IMR-90 (cell line): ENCODE measurements around the gene LDLRAD1. TPM values are rescaled to one million over a fixed set of nuclear protein-coding genes. Genes with fewer than 3 reads are reported as not detected.

ENCODE experiments used
- ATAC-seq: fragments of 200-7000 bp; cut with Tn5 transposase; 2 replicates; pipeline ENCODE4 v1.9.1; 2020; ENCODE audit warnings: low read depth, mild to moderate bottlenecking, moderate library complexity
- BruUV-seq: library from RNA; stranded (reverse); fragments of 400-500 nt; replicated peaks from 2 replicates; lab custom pipeline; 2021; lab: Mats Ljungman, UMichigan
- CTCF ChIA-PET: fragments of 300-600 bp; formaldehyde crosslinking; extraction: SDS; loops from one replicate; lab custom pipeline; 2021; ENCODE audit warnings: antibody characterized with exemption; lab: Yijun Ruan, JAX
- POLR2A ChIA-PET: fragments of 300-600 bp; sonication (Branson Sonifier 250); formaldehyde crosslinking; loops from one replicate; lab custom pipeline; 2022; ENCODE audit warnings: antibody characterized with exemption; ENCODE audit not compliant: unreplicated experiment; lab: Charles Lee
- DNase-seq: peaks from one replicate; pipeline ENCODE4 v3.0.0; 2013
- H2AFZ ChIP-seq: replicated peaks from 2 replicates; pipeline ENCODE3; 2013; ENCODE audit warnings: low read length, mild to moderate bottlenecking; ENCODE audit not compliant: poor library complexity
- H2AK5ac ChIP-seq: 2 replicates; pipeline ENCODE4 v1.6.1; 2013; ENCODE audit warnings: low read depth, low read length, inconsistent platforms
- H2AK9ac ChIP-seq: replicated peaks from 2 replicates; pipeline ENCODE3; 2013; ENCODE audit warnings: mild to moderate bottlenecking, low read depth, low read length, moderate library complexity; ENCODE audit not compliant: poor library complexity
- H2BK120ac ChIP-seq: 2 replicates; pipeline ENCODE4 v1.6.1; 2013; ENCODE audit warnings: low read depth, low read length, inconsistent platforms
- H2BK15ac ChIP-seq: 3 replicates; pipeline ENCODE4 v1.6.1; 2013; ENCODE audit warnings: low read depth, low read length, inconsistent platforms
- H2BK20ac ChIP-seq: 2 replicates; pipeline ENCODE4 v1.6.1; 2013; ENCODE audit warnings: low read depth, mild to moderate bottlenecking, inconsistent platforms, low read length, moderate library complexity
- H2BK5ac ChIP-seq: 2 replicates; pipeline ENCODE4 v1.6.1; 2013; ENCODE audit warnings: mild to moderate bottlenecking, low read depth, low read length, inconsistent platforms; ENCODE audit not compliant: poor library complexity, severe bottlenecking
- H3K14ac ChIP-seq: replicated peaks from 2 replicates; pipeline ENCODE4 v1.6.1; 2013; ENCODE audit warnings: low read depth, low read length, inconsistent platforms
- H3K18ac ChIP-seq: 2 replicates; pipeline ENCODE4 v1.6.1; 2013; ENCODE audit warnings: low read depth, low read length, control low read depth
- H3K23ac ChIP-seq: 2 replicates; pipeline ENCODE4 v1.6.1; 2013; ENCODE audit warnings: low read depth, low read length, inconsistent platforms
- H3K27ac ChIP-seq: 2 replicates; pipeline ENCODE4 v1.5.1; 2013; ENCODE audit warnings: mild to moderate bottlenecking, control low read depth, low read length; ENCODE audit not compliant: insufficient read depth
- H3K27me3 ChIP-seq: 2 replicates; pipeline ENCODE4 v1.6.1; 2013; ENCODE audit warnings: low read length; ENCODE audit not compliant: control insufficient read depth, insufficient read depth
- H3K36me3 ChIP-seq: 2 replicates; pipeline ENCODE4 v1.6.1; 2013; ENCODE audit warnings: low read length, mixed read lengths; ENCODE audit not compliant: control insufficient read depth, insufficient read depth
- H3K4ac ChIP-seq: 2 replicates; pipeline ENCODE4 v1.6.1; 2013; ENCODE audit warnings: low read depth, low read length, inconsistent platforms
- H3K4me1 ChIP-seq: 2 replicates; pipeline ENCODE4 v1.6.1; 2013; ENCODE audit warnings: low read length, mixed read lengths; ENCODE audit not compliant: control insufficient read depth, insufficient read depth
- H3K4me2 ChIP-seq: 2 replicates; pipeline ENCODE4 v1.6.1; 2013; ENCODE audit warnings: low read depth, mild to moderate bottlenecking, control low read depth, low read length, moderate library complexity
- H3K4me3 ChIP-seq: 2 replicates; pipeline ENCODE4 v1.5.1; 2013; ENCODE audit warnings: low read depth, mild to moderate bottlenecking, control low read depth, low read length, moderate library complexity; ENCODE audit not compliant: insufficient read depth
- H3K56ac ChIP-seq: 2 replicates; pipeline ENCODE4 v1.6.1; 2013; ENCODE audit warnings: low read length, inconsistent platforms; ENCODE audit not compliant: insufficient read depth; ENCODE audit errors: extremely low read depth
- H3K79me1 ChIP-seq, 2 experiments: 2 replicates each; pipeline ENCODE4 v1.6.1; 2013; ENCODE audit warnings: low read length in 2 of 2, inconsistent platforms in 1 of 2, low read depth in 1 of 2
- H3K9ac ChIP-seq: 2 replicates; pipeline ENCODE4 v1.6.1; 2013; ENCODE audit warnings: low read depth, low read length, control low read depth
- H3K9me1 ChIP-seq: 2 replicates; pipeline ENCODE4 v1.6.1; 2013; ENCODE audit warnings: low read length, inconsistent platforms; ENCODE audit not compliant: insufficient read depth
- H3K9me3 ChIP-seq: 2 replicates; pipeline ENCODE4 v1.6.1; 2013; ENCODE audit warnings: low read length; ENCODE audit not compliant: control insufficient read depth, insufficient read depth
- H4K20me1 ChIP-seq: 2 replicates; pipeline ENCODE4 v1.6.1; 2013; ENCODE audit warnings: low read length, inconsistent platforms; ENCODE audit not compliant: insufficient read depth
- H4K5ac ChIP-seq: 2 replicates; pipeline ENCODE4 v1.6.1; 2013; ENCODE audit warnings: mild to moderate bottlenecking, low read depth, low read length, control low read depth
- H4K8ac ChIP-seq, 2 experiments: 2 replicates each; pipeline ENCODE4 v1.6.1; 2013; ENCODE audit warnings: low read depth in 2 of 2, low read length in 2 of 2, control low read depth in 1 of 2, inconsistent platforms in 1 of 2
- H4K91ac ChIP-seq: 2 replicates; pipeline ENCODE4 v1.6.1; 2013; ENCODE audit warnings: low read depth, low read length, inconsistent platforms; ENCODE audit not compliant: insufficient read depth
- CEBPB ChIP-seq: IDR thresholded peaks from 2 replicates; pipeline ENCODE4 v1.6.1; 2012; ENCODE audit warnings: low read depth, low read length, improper control_type of control experiment
- CHD1 ChIP-seq: IDR thresholded peaks from 2 replicates; pipeline ENCODE4 v1.6.1; 2012; ENCODE audit warnings: low read depth, low read length, improper control_type of control experiment
- FOS ChIP-seq: fragments of 150-350 bp; IDR thresholded peaks from 2 replicates; pipeline ENCODE4 v1.6.1; 2016; ENCODE audit warnings: low read depth, low read length
- MAZ ChIP-seq: IDR thresholded peaks from 2 replicates; pipeline ENCODE4 v1.6.1; 2012; ENCODE audit warnings: low read depth, mild to moderate bottlenecking, low read length, improper control_type of control experiment, moderate library complexity, borderline replicate concordance
- MXI1 ChIP-seq: IDR thresholded peaks from 2 replicates; pipeline ENCODE4 v1.6.1; 2012; ENCODE audit warnings: low read depth, mild to moderate bottlenecking, low read length, moderate library complexity, borderline replicate concordance
- POLR2A ChIP-seq: IDR thresholded peaks from 2 replicates; pipeline ENCODE4 v1.6.1; 2012; ENCODE audit warnings: mild to moderate bottlenecking, low read depth, low read length
- RCOR1 ChIP-seq: IDR thresholded peaks from 2 replicates; pipeline ENCODE4 v1.6.1; 2012; ENCODE audit warnings: mild to moderate bottlenecking, low read length, improper control_type of control experiment; ENCODE audit not compliant: insufficient replicate concordance
- RFX5 ChIP-seq: IDR thresholded peaks from 2 replicates; pipeline ENCODE4 v1.8.0; 2012; ENCODE audit warnings: low read depth, mild to moderate bottlenecking, low read length, moderate library complexity
- SMC3 ChIP-seq: fragments of 150-350 bp; IDR thresholded peaks from 2 replicates; pipeline ENCODE4 v1.6.1; 2016; ENCODE audit warnings: low read depth, mild to moderate bottlenecking, antibody characterized with exemption, low read length, moderate library complexity
- WGBS, 2 experiments: methylation state at CpG; one replicate each; pipeline versions ENCODE4 v1.1.5 to v1.1.7; 2013; ENCODE audit warnings: missing lambda C conversion rate in 2 of 2; ENCODE audit not compliant: insufficient read length in 1 of 2; ENCODE audit errors: extremely low coverage in 2 of 2; 5-methylcytosine and 5-hydroxymethylcytosine counted together
- dilution Hi-C: fragments of 300-500 bp; cut with HindIII; formaldehyde crosslinking; loops from one replicate; pipeline ENCODE4 v1.14.3; 2018; ENCODE audit warnings: low sequenced_read_pairs; ENCODE audit not compliant: unreplicated experiment
- in situ Hi-C: fragments of 300-500 bp; cut with MboI; formaldehyde crosslinking; loops from 3 replicates; pipeline ENCODE4 v1.14.3; 2019; ENCODE audit warnings: low sequenced_read_pairs, inconsistent platforms, mixed read lengths
- intact Hi-C: fragments of 100-400 bp; cut with micrococcal nuclease; formaldehyde crosslinking; loops from 2 replicates; pipeline ENCODE4 v1.10.0; 2022
- polyA plus RNA-seq, 3 experiments: library from polyadenylated mRNA; depleted of rRNA; stranded (reverse); fragments of >200 nt; gene quantifications; 2 replicates each; pipeline ENCODE4 v1.2.3, GENCODE V29; 2012; ENCODE audit warnings: low replicate concordance in 1 of 3
- total RNA-seq: library from RNA; depleted of rRNA; stranded (reverse); fragments of >200 nt; gene quantifications from 2 replicates; pipeline ENCODE4 v1.2.3, GENCODE V29; 2012
- TF ChIP-seq, protein P1 (sequence below): fragments of 150-350 bp; IDR thresholded peaks from 2 replicates; pipeline ENCODE4 v1.6.1; 2017; ENCODE audit warnings: mild to moderate bottlenecking, antibody characterized with exemption, low read length, low read depth
- TF ChIP-seq, protein P2 (sequence below): conservative IDR thresholded peaks from 2 replicates; pipeline ENCODE4 v1.5.1; 2012; ENCODE audit warnings: mild to moderate bottlenecking, low read depth, low read length, improper control_type of control experiment

Gene LDLRAD1
- total and polyA plus RNA-seq, 2 of the 4 experiments (the other 2 are of a cell fraction), result not detected

DNA sequence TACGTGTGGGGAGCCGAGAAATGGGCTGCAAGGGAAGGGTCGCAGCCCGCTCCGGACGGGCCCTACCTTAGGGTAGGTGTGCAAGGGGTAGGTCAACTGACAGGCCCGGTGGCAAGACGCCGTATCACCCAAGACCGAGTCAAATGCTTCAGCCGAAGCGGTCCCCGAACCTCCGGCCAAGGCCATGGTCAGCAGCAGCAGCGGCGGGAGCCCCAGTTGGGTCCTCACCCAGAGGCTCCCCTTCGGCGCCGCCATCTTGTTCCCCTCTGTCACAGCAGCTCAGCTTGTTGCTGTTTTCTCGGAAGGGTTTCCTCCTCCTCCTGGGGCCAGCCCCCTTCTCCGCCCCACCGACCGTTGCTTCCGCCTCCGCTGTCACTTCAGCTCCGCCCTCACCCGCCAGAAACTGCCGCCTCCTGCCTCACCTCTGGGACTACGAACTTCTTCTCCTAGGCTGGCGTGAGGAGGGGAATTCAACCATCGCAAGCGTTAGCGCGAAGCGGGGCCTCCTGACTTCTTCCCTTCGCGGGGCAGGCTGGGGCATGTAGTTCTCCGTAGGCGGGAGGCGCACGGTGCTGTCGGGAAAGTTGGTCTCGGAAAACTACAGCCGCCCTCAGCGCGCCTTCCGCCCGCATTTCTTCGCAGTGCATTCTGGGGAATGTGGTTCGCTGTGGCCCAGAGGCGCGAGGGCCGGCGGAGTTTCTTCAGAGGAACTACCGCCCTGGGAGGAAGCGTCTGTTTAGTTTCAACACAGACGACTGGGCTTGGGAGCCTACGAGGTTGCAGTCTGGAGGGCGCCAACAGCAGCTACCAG, 35.2 kb upstream of the LDLRAD1 start, which contains the start of the genes TCEANC2 and TMEM59:
Gene TCEANC2 (plus strand): TSS at position 675 of the 811 bp plus-strand sequence. CDS start 815 bp downstream, outside the sequence.
Gene TMEM59 (minus strand): TSS at position 271 of the 811 bp plus-strand sequence. CDS start 16 bp downstream, at position 255.
- H3K18ac ChIP-seq, result peak within 1 kb of the TSS; percentile 7
- peak within 1 kb of the TSS; percentile 96 for H3K23ac ChIP-seq
- peak within 1 kb of the TSS; percentile 97 for H2AK9ac ChIP-seq
- in situ Hi-C loops, result loop anchor here (25.0 kb wide), 1 partner anchor 191 kb away; no protein-coding TSS in a partner anchor
- ATAC-seq (peak; percentile 92), DNase-seq (peak; percentile 99)
- H4K20me1 ChIP-seq, result peaks cover 3% of the 10 kb centered on the region; the same call in 1 of the 2 replicates
- peaks cover 17 to 48% of the 10 kb centered on the region in 2 experiments for H3K79me1 ChIP-seq
- peak within 1 kb of the TSS; percentile 78 for H4K91ac ChIP-seq
- peak within 1 kb of the TSS; percentile 95 for H3K4me2 ChIP-seq
- H4K8ac ChIP-seq, result peak within 1 kb of the TSS; percentile 65 to 94
- 0% methylated on average over 37 of the region's 59 CpGs; no CpG with 5 or more reads in 1 of the 2 experiments for WGBS, 2 experiments
- H3K36me3 ChIP-seq, result no peaks in the 10 kb centered on the region
- H3K9me3 ChIP-seq, result no peaks in the 10 kb centered on the region
- POLR2A ChIA-PET, result interaction anchor here (0.5 to 1.8 kb wide), 4 partner anchors 11 to 259 kb away, joined by 3 to 4 read pairs (median 4); partner anchors contain the start of gene IFT25
- peak within 1 kb of the TSS; percentile 28; the same call in 1 of the 2 replicates for H2BK120ac ChIP-seq
- peak within 1 kb of the TSS; percentile 83 for H3K56ac ChIP-seq
- H2AK5ac ChIP-seq, result peak within 1 kb of the TSS; percentile 58
- H3K4me1 ChIP-seq, result peaks cover 2% of the 10 kb centered on the region; the same call in 1 of the 2 replicates
- TF ChIP-seq MAZ (peak; percentile 81), POLR2A (peak; percentile 54), SMC3 (0 out of 2 replicates have a peak, but pooled peaks have one; percentile 1), MXI1 (peak; percentile 72; the same call in 1 of the 2 replicates), CHD1 (0 out of 2 replicates have a peak, but pooled peaks have one; percentile 53), RFX5 (no peak), FOS (no peak), RCOR1 (no peak), CEBPB (peak; percentile 28; the same call in 1 of the 2 replicates)
- TF ChIP-seq, protein P1, sequence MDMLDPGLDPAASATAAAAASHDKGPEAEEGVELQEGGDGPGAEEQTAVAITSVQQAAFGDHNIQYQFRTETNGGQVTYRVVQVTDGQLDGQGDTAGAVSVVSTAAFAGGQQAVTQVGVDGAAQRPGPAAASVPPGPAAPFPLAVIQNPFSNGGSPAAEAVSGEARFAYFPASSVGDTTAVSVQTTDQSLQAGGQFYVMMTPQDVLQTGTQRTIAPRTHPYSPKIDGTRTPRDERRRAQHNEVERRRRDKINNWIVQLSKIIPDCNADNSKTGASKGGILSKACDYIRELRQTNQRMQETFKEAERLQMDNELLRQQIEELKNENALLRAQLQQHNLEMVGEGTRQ, result peak; percentile 74; the same call in 1 of the 2 replicates
- TF ChIP-seq, protein P2, sequence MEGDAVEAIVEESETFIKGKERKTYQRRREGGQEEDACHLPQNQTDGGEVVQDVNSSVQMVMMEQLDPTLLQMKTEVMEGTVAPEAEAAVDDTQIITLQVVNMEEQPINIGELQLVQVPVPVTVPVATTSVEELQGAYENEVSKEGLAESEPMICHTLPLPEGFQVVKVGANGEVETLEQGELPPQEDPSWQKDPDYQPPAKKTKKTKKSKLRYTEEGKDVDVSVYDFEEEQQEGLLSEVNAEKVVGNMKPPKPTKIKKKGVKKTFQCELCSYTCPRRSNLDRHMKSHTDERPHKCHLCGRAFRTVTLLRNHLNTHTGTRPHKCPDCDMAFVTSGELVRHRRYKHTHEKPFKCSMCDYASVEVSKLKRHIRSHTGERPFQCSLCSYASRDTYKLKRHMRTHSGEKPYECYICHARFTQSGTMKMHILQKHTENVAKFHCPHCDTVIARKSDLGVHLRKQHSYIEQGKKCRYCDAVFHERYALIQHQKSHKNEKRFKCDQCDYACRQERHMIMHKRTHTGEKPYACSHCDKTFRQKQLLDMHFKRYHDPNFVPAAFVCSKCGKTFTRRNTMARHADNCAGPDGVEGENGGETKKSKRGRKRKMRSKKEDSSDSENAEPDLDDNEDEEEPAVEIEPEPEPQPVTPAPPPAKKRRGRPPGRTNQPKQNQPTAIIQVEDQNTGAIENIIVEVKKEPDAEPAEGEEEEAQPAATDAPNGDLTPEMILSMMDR, result 0 out of 2 replicates have a peak, but pooled peaks have one; percentile 2
- CTCF ChIA-PET, result interaction anchor here (1.4 kb wide), 1 partner anchor 61 kb away, joined by 3 read pairs; no protein-coding TSS in a partner anchor
- no peaks in the 10 kb centered on the region for H3K27me3 ChIP-seq
- H3K14ac ChIP-seq, result peak within 1 kb of the TSS; percentile 91
- peak within 1 kb of the TSS; percentile 52 for H2BK5ac ChIP-seq
- H2BK15ac ChIP-seq, result 0 out of 3 replicates have a peak within 1 kb of the TSS, but pooled peaks have one; percentile 13
- peak within 1 kb of the TSS; percentile 75 for H3K27ac ChIP-seq
- intact Hi-C loops, result loop anchor here (2.0 to 5.0 kb wide), 3 partner anchors 96 to 191 kb away; no protein-coding TSS in a partner anchor
- H3K9ac ChIP-seq, result peak within 1 kb of the TSS; percentile 79
- dilution Hi-C loops, result no loop called here
- peaks cover 6% of the 10 kb centered on the region; the same call in 1 of the 2 replicates for H3K9me1 ChIP-seq
- no TSS peak for BruUV-seq
- H3K4ac ChIP-seq, result peak within 1 kb of the TSS; percentile 87
- no peak within 1 kb of the TSS for H2BK20ac ChIP-seq
- H4K5ac ChIP-seq, result peak within 1 kb of the TSS; percentile 78
- peak within 1 kb of the TSS; percentile 79 for H3K4me3 ChIP-seq
- H2AFZ ChIP-seq, result peak within 1 kb of the TSS; percentile 94
